Activated CD4-positive, CD25-positive, alpha-beta regulatory T cell treated with anti-CD3 and anti-CD28 coated beads, Interleukin-2, amount 50 U/mL, for 24 hours (primary cell): Measurements from ENCODE around the gene MICAL3.
A peak's percentile ranks its signal among the peaks of the same experiment; 100 is the strongest.
"Not testable (repeated sequence)": the region's sequence is repeated elsewhere in the genome, so short reads cannot be mapped to it uniquely, and the experiment has no call there.

Experiments
- ATAC-seq, 2 donors: fragments of 150-1000 bp; cut with Tn5 transposase; one replicate each; pipeline ENCODE4 v1.10.0; 2021; ENCODE audit warnings: mild to moderate bottlenecking in 1 of 2, moderate library complexity in 1 of 2

Gene MICAL3

GRCh38 chr22:17878941-17879340, 145.4 kb downstream of the MICAL3 start:
- ATAC-seq: no peak

DNA sequence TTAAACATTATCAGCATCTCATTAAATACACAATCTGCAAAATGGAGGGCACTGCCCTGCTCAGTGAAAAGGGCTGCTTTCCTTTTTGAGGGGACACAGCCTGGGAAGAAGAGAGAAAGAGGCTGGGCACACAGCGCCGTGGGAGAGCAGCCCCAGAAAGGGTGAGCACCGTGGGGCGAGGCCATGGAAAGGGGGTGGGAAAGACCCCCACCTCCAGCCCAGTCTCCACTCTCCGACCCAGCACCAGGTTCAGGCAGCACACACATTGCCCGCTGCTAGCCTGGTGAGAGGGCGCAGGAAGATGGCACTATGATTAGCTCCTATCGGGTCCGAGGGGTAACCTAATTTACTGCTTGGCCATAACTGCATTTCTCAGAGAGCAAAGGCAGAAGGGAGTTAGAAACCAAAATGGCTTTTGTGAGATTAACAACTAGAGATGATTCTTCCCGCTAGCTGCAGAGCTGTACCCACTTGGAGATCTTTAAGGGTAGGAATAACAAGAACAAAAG, 146.1 kb downstream of the MICAL3 start:
- ATAC-seq: no peak

GRCh38 chr22:17876878-17877855, 147.2 kb downstream of the MICAL3 start:
- ATAC-seq: not testable (repeated sequence)

DNA sequence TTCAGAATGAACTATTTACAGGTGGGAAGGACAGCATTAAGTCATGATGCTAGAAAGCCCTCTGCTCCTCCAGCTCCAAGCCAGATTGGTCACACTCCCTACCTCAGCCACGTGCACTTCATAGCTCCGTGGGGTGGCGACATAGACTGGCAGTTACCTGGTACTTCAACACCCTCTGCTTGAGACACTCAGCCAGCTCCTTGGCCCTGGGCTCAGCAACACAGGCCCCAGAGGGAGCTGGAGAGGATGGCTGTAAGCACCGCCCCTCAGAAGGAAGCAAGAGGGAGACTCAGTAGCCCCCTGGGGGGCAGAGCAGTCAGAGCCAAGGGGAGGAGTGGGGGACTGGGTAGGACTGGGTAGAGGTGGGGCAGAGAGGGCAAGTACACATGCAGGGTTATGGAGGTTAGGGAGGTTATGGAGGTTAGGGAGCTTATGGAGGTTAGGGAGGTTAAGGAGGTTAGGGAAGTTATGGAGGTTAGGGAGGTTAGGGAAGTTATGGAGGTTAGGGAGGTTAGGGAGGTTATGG, 148.0 kb downstream of the MICAL3 start:
- ATAC-seq: no peak

- ATAC-seq: no peak
Observed at GRCh38 chr22:17875631-17876030, 148.7 kb downstream of the MICAL3 start.

- ATAC-seq: no peak
Observed at GRCh38 chr22:17875156-17875555, 149.2 kb downstream of the MICAL3 start.

DNA sequence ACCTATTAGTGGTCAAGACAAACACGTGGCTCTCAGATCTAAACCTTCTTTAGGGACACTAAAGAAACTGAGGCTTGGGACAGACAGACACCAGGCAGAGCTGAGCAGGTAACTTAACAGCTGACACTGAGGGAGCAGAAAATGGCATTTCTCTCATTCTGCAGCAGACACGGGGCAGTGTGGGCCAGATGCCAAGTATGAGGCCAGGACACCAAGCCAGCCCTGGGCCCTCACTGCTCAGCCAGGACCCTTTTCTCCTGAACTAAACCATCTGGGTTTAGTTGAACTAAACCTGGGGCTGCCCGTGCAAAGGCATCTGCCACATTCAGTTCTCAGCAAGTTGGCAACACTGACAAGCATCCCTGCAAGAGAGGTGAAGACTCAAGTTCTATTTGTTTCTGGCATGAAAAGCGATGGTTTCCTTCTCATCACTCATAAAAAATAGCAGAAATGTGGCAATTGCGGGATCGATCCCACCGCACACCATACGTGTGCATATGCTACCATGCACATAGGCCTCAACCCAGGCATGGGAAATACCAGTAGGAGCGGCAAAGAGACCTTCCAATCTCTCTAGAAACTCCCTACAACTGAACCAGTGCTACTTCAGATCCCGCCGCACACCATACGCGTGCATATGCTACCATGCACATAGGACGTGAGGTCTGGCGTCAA, 150.0 kb downstream of the MICAL3 start:
- ATAC-seq: no peak

DNA sequence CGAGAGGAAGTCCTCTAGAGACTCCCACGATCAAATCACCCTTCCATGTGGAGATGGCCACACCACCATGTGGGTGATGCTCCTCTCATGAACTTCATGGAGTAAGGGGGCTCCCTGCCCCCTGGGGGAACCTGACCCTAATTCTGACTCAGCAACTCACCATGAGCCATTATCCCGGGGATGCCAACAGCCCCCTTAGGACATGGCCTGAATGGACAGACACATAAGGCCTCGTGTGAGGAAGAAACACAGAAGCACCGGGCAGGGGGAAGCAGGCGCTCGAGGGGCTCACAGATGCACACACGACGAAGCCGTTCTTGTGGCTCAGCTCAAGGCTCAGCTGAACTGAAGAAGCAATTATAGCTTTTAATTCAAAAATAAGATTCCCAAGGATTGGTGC, 150.6 kb downstream of the MICAL3 start:
- no peak for ATAC-seq

GRCh38 chr22:17873116-17873515, 151.2 kb downstream of the MICAL3 start:
- no peak for ATAC-seq

GRCh38 chr22:17872471-17872870, 151.9 kb downstream of the MICAL3 start:
- ATAC-seq: no peak

DNA sequence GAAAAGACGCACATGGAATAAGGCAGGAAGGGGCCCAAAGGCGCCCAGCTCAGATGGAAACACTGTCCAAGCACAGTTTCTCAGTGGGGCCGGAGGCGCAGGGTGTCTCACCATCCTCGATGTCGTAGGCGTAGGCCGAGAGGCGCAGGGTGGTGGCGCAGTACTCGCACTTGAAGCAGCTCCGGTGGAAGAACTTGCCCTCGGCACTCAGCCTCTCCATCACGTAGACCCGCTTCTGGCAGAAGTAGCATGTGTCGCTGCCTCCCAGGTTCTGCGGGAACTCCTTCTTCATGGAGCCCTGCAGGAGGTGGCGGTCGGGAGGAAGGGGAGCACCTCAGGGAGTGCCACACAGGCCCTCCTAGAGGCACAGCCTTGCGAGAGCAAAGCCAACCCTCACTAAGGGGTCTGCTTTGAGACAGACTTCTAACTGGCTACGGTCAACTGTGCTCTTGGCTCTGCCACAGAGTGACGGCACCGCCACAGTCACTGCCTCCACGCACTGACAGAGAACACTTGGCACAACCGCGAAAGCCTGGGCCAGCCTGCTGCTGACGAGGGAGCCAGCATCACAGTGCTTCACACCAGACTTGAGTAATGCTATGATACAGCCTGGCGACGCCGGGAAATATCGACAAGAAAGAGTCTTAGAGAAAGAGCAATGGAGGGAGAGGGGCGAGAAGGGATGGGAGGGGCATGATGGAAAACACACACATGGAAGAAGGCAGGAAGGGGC, 152.5 kb downstream of the MICAL3 start:
- no peak for ATAC-seq

DNA sequence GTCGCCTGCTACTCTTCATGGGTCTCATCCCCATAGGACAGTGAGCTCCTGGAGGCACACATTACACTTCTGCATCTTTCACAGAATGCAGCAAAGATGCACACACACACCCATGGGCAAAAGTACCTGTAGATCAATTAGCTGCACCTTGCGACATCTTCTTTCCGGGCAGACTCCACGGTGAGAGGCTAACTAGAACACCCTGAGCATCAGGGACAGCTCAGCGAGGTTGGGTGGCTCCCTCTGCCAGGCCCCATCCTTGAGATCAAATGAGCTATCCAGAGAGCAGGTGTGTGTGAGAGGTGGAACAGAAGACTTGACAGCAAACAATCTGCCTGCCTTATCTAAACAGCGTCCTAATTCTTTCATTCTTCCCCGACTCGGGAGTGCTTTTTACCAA, 154.0 kb downstream of the MICAL3 start:
- ATAC-seq: no peak

DNA sequence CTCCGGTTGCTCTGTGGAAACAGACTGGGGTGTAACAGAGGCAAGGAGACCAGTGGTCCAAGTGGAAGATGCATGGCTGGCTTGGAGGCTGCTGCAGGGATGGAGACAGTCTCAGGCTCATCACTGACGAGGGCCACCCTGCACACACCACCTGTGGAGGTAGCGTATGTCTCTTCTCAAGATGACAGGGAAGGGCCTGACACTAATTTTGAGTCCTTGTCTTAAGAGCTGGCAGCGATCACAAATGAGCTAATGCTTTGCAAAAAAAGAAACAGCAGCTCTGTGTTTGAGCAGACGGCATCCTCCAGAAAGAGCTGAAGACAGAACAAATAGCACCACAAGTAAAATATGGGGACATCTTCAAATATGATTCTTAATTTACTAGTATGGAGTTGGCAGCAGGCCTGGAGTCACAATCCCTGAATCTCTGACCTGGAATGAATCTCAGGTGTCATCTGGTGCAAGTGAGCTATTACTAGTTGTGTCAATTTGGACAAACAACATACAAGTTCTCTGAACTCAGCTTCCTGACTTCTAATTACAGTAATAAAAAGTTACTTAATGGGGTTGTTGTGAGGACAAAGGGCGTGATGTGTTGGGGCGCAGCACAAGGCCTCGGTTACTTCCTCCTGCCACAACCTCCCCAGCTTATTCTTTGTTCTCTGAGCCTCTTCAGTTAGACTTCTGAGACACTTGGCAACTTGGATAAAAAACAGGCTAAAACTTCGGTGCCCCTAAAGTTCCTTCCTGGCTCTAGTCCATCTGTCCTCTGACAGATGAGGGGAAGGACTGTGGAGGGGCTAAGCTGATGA, 154.9 kb downstream of the MICAL3 start:
- ATAC-seq: no peak

DNA sequence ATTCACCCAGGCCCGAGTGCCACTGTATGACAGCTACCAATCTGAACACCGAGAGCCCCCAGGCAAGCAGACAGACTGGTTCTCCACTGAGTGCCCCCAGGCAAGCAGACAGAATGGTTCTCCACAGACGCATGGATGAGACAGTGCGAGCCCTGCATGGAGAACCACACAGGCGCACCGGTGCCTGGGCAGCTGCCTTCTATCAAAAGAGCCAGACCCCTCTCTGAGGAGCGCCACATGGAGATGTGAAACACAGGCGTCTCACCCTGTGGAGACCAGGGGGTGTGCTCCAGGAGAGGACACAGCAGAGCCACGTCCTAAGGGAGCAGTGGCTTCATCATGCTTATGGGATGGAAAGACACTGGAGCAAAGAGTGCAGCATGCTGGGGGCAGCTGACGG, 155.6 kb downstream of the MICAL3 start:
- ATAC-seq: no peak

GRCh38 chr22:17867160-17867785, 157.1 kb downstream of the MICAL3 start:
- ATAC-seq: no peak

DNA sequence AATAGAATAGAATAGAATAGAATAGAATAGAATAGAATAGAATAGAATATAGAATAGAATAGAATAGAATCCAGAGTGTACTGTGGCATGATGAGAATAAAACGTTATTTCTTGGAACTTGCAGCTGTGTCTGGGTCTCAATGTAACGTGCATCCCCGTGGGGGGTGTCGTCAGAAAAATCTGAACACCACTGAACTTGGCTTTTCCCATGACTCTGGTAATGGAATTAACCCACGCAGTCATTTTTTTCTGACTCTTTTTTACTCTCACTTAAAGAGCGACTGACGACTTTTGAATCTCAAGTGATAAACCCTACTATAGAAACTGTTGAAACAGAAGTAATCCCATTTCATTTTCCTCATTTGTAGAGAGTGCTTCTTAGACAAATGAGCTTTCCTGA, 157.7 kb downstream of the MICAL3 start:
- ATAC-seq: no peak

- ATAC-seq: no peak
Observed at GRCh38 chr22:17866127-17866526, 158.2 kb downstream of the MICAL3 start.

- ATAC-seq: no peak
Observed at GRCh38 chr22:17865183-17866055, 158.9 kb downstream of the MICAL3 start.

DNA sequence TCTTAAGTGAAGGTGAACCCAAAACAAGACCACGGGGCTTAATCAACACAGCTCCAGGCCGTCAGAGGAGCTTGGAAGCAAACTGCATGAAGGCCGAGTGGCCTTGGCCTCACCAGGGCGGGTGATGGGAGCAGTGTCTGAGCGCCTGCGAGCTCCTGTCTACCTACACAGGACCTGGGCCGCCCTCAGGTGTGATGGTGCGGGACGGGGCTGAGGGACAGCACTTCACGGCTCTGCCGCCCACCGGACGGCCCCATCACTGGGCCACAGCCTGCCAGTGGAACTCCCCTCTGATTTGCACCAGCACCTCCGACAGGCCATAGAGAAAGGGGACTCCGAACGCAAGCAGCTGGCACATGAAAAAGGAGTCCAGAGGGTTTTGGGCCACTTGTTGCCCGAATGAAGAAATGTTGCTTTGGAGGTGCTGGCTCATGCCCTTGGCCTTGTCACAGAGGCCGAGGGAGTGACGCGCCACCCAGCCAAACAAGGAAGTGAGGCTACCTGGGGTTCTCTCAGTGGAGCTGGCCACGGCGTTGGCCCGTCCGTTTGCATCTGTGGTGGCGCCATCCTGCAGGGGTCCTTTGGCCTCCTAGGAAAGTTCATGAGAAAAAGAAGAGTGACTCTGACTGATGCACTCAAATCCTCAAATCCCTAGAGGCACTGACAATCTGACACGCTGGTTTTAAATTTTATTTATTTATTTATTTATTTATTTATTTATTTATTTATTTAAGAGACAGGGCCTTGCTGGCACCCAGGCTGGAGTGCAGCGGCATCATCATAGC, 159.8 kb downstream of the MICAL3 start:
- ATAC-seq: peak in 1 of 2 donors; percentile 10
